Fibroblast of villous mesenchyme (primary cell): ENCODE results near the gene FBXO21. TPM values are rescaled to one million over a fixed set of nuclear protein-coding genes. Genes with fewer than 3 reads are reported as not detected.
"Not testable (repeated sequence)": the region's sequence is repeated elsewhere in the genome, so short reads cannot be mapped to it uniquely, and the experiment has no call there.

Source experiments
- DNase-seq: peaks from one replicate; pipeline ENCODE4 v3.0.0-alpha.2; 2010; ENCODE audit warnings: low read depth
- H3K4me3 ChIP-seq: 2 replicates; pipeline ENCODE4 v1.5.1; 2011; ENCODE audit warnings: low read depth, mild to moderate bottlenecking, low read length
- total RNA-seq: library from RNA; depleted of rRNA; stranded (reverse); fragments of >200 nt; gene quantifications from 2 replicates; pipeline ENCODE4 v1.2.3, GENCODE V29; 2012
- TF ChIP-seq, protein P1 (sequence below): IDR thresholded peaks from 2 replicates; pipeline ENCODE4 v1.5.1; 2012; ENCODE audit warnings: low read depth, mild to moderate bottlenecking, low read length; ENCODE audit not compliant: insufficient read depth

FBXO21 gene
- total RNA-seq, 1 donor: 48.4 TPM

DNA sequence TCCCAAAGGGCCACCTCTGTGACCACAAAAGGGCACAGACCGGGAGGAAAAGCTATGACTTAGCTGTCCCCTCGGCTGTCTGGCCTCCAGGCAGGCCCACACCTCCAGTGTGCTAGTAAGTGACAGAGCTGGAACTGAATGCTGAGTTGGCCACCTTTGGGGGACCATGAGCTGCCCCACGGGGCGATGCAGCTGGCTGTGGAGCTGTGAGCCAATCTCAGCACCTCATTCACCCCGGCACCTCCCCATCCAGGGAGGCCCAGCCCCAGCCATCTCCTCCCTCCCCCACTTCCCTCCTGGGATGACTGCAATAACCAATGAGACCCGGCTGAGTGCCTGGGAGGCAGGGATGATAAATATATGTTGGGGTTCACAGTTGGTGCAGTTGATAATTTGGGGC lies 78.9 kb downstream of the FBXO21 start:
- no peak overlapping the region for H3K4me3 ChIP-seq
- no peak for DNase-seq
- TF ChIP-seq, protein P1, sequence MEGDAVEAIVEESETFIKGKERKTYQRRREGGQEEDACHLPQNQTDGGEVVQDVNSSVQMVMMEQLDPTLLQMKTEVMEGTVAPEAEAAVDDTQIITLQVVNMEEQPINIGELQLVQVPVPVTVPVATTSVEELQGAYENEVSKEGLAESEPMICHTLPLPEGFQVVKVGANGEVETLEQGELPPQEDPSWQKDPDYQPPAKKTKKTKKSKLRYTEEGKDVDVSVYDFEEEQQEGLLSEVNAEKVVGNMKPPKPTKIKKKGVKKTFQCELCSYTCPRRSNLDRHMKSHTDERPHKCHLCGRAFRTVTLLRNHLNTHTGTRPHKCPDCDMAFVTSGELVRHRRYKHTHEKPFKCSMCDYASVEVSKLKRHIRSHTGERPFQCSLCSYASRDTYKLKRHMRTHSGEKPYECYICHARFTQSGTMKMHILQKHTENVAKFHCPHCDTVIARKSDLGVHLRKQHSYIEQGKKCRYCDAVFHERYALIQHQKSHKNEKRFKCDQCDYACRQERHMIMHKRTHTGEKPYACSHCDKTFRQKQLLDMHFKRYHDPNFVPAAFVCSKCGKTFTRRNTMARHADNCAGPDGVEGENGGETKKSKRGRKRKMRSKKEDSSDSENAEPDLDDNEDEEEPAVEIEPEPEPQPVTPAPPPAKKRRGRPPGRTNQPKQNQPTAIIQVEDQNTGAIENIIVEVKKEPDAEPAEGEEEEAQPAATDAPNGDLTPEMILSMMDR: no peak

GRCh38 chr12:117109943-117110635 lies 80.2 kb downstream of the FBXO21 start:
- H3K4me3 ChIP-seq: no peak overlapping the region
- no peak for DNase-seq
- TF ChIP-seq, protein P1: no peak

DNA sequence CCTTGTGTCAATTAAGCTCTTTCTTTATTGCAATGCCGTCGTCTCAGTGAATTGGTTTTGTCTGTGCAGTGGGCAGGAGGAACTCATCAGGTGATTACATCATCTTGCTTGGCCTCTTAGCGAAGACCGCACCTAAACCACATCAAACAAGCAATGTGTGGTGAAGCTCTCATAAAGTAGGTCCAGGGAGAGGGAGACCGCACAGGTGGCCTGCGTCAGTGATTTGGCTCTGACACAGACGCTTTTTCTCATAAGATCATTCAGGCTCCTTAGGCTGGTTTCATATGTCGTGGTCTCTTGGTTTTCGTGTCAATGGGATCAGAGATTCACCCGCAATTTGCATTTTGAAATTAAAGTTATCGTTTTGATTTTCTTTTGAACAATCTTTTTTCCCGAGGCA lies 84.4 kb downstream of the FBXO21 start:
- DNase-seq: no peak
- TF ChIP-seq, protein P1: no peak
- H3K4me3 ChIP-seq: no peak overlapping the region

DNA sequence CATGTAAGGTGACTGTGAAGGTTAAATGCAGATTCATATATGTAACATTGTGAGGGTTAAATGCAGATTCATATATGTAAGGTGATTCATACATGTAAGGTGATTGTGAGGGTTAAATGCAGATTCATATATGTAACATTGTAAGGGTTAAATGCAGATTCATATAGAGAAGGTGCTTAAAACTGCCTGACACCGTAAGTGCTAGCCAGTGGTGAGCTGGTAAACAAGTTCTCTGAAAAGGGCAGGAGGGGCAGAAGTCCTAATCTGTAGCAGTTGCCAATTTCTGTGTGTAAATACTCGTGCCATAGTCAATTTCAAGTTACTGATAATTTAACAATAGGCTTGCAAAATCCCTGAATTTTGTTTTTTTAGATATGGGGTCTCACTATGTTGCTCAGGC lies 86.3 kb downstream of the FBXO21 start:
- DNase-seq, H3K4me3 ChIP-seq: not testable (repeated sequence)

GRCh38 chr12:117102800-117103181 lies 87.5 kb downstream of the FBXO21 start:
- TF ChIP-seq, protein P1: no peak
- H3K4me3 ChIP-seq: no peak overlapping the region
- DNase-seq: no peak

GRCh38 chr12:117101953-117102799 lies 88.1 kb downstream of the FBXO21 start:
- H3K4me3 ChIP-seq: no peak overlapping the region
- no peak for DNase-seq
- TF ChIP-seq, protein P1: no peak

GRCh38 chr12:117100851-117101673 lies 89.2 kb downstream of the FBXO21 start:
- TF ChIP-seq, protein P1: no peak

More at GRCh38 chr12:117100851-117101673, 89.2 kb downstream of the FBXO21 start:
- no peak for DNase-seq
- H3K4me3 ChIP-seq: no peak overlapping the region
